Stomach (tissue), 9 donors: ENCODE results near the gene SLC35E4. TPM values are rescaled to one million over a fixed set of nuclear protein-coding genes. Genes with fewer than 3 reads are reported as not detected.

Source experiments
- DNase-seq, 2 donors: peaks; one replicate each; pipeline versions ENCODE4 v3.0.0 to v3.0.0-alpha.2; 2013 to 2019
- H3K27ac ChIP-seq, 5 donors: fragments of 200-600 bp in 4 of 5; sonication (generic) in 4 of 5; one replicate each; pipeline ENCODE4 v1.5.1; 2013 to 2019; ENCODE audit warnings: mild to moderate bottlenecking in 1 of 5, moderate library complexity in 1 of 5
- H3K27me3 ChIP-seq, 3 donors: fragments of 200-600 bp; sonication (generic); one replicate each; pipeline ENCODE4 v1.5.1; 2017 to 2019; ENCODE audit warnings: mixed run types in 1 of 3
- H3K36me3 ChIP-seq, 4 donors: fragments of 200-600 bp; sonication (generic); 1 replicate in 3 of 4; 2 replicates in 1 of 4; pipeline ENCODE4 v1.5.1; 2016 to 2019
- H3K4me1 ChIP-seq, 4 donors: fragments of 200-600 bp; sonication (generic); one replicate each; pipeline ENCODE4 v1.5.1; 2016 to 2019
- H3K4me3 ChIP-seq, 4 donors: fragments of 200-600 bp; sonication (generic) in 3 of 4; one replicate each; pipeline ENCODE4 v1.5.1; 2016 to 2019; ENCODE audit warnings: mild to moderate bottlenecking in 1 of 4
- H3K9me3 ChIP-seq, 4 donors: fragments of 200-600 bp; sonication (generic); one replicate each; pipeline ENCODE4 v1.5.1; 2016 to 2019
- EP300 ChIP-seq: sonication (generic); formaldehyde crosslinking; IDR thresholded peaks from one replicate; pipeline ENCODE4 v1.6.1; 2017; ENCODE audit warnings: antibody characterized with exemption
- POLR2A ChIP-seq, 4 donors: fragments of 450-650 bp; IDR thresholded peaks; one replicate each; pipeline ENCODE4 v1.6.1; 2016; ENCODE audit warnings: antibody characterized with exemption in 4 of 4, control low read depth in 2 of 4, mild to moderate bottlenecking in 1 of 4, moderate library complexity in 1 of 4
- POLR2AphosphoS5 ChIP-seq, 3 donors: sonication (generic); formaldehyde crosslinking; IDR thresholded peaks; one replicate each; pipeline ENCODE4 v1.6.1; 2016; ENCODE audit warnings: antibody characterized with exemption in 3 of 3
- WGBS, 5 donors: extraction: QIAGEN DNeasy Blood & Tissue Kit in 3 of 5; methylation state at CpG; one replicate each; pipeline versions ENCODE4 v1.1.5 to v1.1.7; 2013 to 2018; 5-methylcytosine and 5-hydroxymethylcytosine counted together
- intact Hi-C: fragments of 100-400 bp; cut with DNase I; formaldehyde crosslinking; loops from one replicate; pipeline ENCODE4 v1.15.1; 2023; ENCODE audit warnings: low total_unique reads
- polyA plus RNA-seq, 3 donors: library from polyadenylated mRNA; stranded (reverse); fragments of 200-250 nt; gene quantifications; one replicate each; pipeline ENCODE4 v1.2.3, GENCODE V29; 2013
- total RNA-seq, 5 donors: library from RNA; depleted of rRNA; stranded (reverse); fragments of >200 nt; gene quantifications; one replicate each; pipeline versions ENCODE4 v1.1.0 to v1.2.3, GENCODE V29; 2014 to 2016
- TF ChIP-seq, protein P1 (sequence below), 7 experiments: fragments of 450-650 bp in 4 of 7; fragments of 200-600 bp in 3 of 7; sonication (generic) in 3 of 7; IDR thresholded peaks; one replicate each; pipeline ENCODE4 v1.5.1; 2016 to 2019; ENCODE audit warnings: antibody characterized with exemption in 7 of 7, control low read depth in 2 of 7, mild to moderate bottlenecking in 1 of 7
- donor health status: healthy with polysubstance abuse.
- donor health status: Bipolar disorder and iron deficiency.
- donor health status: healthy.

SLC35E4 gene
- total and polyA plus RNA-seq, 8 donors: 0.45 to 7.2 (median 2.2) TPM

DNA sequence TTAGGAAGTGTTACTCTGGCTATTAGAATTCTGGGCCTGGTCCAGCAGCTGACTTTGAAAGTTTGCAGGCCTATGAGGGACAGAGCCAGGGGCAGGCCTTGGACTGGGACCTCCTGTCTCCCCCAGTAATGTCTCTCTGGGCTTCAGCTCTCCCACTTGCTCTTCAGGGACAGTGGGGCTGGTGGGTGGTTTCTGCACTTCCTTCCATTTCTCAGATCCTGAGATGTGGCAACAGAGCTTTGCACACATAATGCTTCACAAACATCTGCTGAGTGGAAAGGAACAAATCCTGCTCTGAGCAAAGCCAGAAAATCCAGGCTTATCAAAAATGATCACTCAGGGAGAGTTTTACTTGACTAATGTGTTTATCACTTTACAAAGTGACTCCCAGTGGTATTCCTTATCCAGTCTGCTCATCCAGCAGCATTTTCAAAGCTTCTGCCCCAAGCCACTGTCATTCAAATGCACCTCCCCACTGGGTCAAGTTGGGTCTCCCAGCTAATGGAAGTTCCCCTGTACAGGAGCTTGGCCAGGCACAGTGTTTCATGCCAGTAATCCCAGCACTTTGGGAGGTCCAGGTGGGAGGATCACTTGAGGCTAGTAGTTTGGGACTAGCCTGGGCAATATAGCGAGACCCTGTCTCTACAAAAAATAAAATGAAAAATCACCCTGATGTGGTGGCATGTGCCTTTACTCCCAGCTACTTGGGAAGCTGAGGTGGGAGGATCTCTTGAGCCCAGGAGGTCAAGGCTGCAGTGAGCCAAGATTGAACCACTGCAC, 45.6 kb downstream of the SLC35E4 start:
- WGBS, 5 donors: 97 to 100% (median 100%) methylated on average over 1 of the region's 1 CpG
- Histone ChIP-seq H3K36me3 (no peaks in the 10 kb centered on the region), H3K4me3 (no peak overlapping the region), H3K27ac (peak overlapping the region in 1 of 5 donors; percentile 13), H3K4me1 (peaks cover 0 to 25% (median 2%) of the 10 kb centered on the region in 4 donors), H3K27me3 (no peaks in the 10 kb centered on the region), H3K9me3 (no peaks in the 10 kb centered on the region)
- TF ChIP-seq EP300 (no peak), POLR2AphosphoS5 (IDR thresholded peaks at IDR 0.05) (no peak), POLR2A (IDR thresholded peaks at IDR 0.05) (no peak)
- TF ChIP-seq, protein P1, sequence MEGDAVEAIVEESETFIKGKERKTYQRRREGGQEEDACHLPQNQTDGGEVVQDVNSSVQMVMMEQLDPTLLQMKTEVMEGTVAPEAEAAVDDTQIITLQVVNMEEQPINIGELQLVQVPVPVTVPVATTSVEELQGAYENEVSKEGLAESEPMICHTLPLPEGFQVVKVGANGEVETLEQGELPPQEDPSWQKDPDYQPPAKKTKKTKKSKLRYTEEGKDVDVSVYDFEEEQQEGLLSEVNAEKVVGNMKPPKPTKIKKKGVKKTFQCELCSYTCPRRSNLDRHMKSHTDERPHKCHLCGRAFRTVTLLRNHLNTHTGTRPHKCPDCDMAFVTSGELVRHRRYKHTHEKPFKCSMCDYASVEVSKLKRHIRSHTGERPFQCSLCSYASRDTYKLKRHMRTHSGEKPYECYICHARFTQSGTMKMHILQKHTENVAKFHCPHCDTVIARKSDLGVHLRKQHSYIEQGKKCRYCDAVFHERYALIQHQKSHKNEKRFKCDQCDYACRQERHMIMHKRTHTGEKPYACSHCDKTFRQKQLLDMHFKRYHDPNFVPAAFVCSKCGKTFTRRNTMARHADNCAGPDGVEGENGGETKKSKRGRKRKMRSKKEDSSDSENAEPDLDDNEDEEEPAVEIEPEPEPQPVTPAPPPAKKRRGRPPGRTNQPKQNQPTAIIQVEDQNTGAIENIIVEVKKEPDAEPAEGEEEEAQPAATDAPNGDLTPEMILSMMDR (IDR thresholded peaks at IDR 0.05): no peak
- DNase-seq: no peak
- intact Hi-C loops: no loop called here

DNA sequence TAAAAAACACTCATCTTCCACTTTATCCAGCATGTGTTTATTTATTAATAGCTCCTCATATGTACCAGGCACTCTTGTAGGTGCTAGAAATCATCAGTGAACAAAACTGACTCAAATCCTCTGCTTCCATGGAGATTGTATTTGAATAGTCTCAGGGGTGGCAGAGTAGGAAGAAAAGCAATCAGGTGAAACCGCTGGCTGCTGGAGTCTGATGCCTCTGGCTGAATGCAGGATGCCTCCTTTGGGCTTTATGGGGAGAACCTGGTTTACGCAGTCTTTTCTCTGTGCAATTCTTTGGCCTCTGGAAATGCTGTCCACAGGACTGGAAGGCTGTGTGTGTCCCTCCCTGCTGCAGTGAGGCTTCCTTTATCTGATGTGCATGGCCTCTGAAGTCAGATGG, 46.2 kb downstream of the SLC35E4 start:
- Histone ChIP-seq H3K9me3 (no peaks in the 10 kb centered on the region), H3K4me3 (no peak overlapping the region), H3K27me3 (no peaks in the 10 kb centered on the region), H3K36me3 (no peaks in the 10 kb centered on the region), H3K4me1 (peaks cover 0 to 25% (median 2%) of the 10 kb centered on the region in 4 donors), H3K27ac (no peak overlapping the region)
- DNase-seq: no peak
- 55 to 84% (median 74%) methylated on average over 2 of the region's 2 CpGs for WGBS, 5 donors
- intact Hi-C loops: no loop called here
- TF ChIP-seq EP300 (no peak), POLR2A (IDR thresholded peaks at IDR 0.05) (no peak), POLR2AphosphoS5 (IDR thresholded peaks at IDR 0.05) (no peak)
- TF ChIP-seq, protein P1 (IDR thresholded peaks at IDR 0.05): no peak

DNA sequence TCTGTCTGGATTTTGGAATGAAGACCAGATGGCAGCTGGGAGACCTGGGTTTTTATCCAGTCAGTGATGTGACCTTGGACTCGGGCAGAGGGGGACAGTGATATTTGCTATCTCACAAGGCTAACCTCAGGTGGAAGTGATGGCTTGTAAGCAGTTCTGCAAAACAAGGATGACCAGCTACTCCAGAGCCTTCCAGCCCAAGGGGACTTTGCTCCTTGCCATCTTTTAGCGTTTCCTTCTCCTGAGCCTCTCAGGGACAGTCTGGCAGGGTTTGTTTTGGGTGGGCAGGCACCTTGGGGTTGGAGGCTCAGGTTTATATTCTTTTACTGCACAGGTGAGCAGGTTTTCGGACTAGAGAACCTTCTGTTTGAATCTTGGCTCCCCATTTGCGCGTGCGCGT, 49.6 kb downstream of the SLC35E4 start:
- H3K27me3 ChIP-seq: no peaks in the 10 kb centered on the region
- peaks cover 0 to 15% (median 2%) of the 10 kb centered on the region in 4 donors for H3K4me1 ChIP-seq
- no peaks in the 10 kb centered on the region for H3K9me3 ChIP-seq
- no peak overlapping the region for H3K27ac ChIP-seq
- no peak for TF ChIP-seq EP300
- TF ChIP-seq, protein P1 (IDR thresholded peaks at IDR 0.05): no peak
- no peak for TF ChIP-seq POLR2AphosphoS5 (IDR thresholded peaks at IDR 0.05)
- intact Hi-C loops: no loop called here
- H3K4me3 ChIP-seq: no peak overlapping the region
- no peaks in the 10 kb centered on the region for H3K36me3 ChIP-seq
- 47 to 69% (median 58%) methylated on average over 7 of the region's 7 CpGs for WGBS, 5 donors
- no peak for DNase-seq

DNA sequence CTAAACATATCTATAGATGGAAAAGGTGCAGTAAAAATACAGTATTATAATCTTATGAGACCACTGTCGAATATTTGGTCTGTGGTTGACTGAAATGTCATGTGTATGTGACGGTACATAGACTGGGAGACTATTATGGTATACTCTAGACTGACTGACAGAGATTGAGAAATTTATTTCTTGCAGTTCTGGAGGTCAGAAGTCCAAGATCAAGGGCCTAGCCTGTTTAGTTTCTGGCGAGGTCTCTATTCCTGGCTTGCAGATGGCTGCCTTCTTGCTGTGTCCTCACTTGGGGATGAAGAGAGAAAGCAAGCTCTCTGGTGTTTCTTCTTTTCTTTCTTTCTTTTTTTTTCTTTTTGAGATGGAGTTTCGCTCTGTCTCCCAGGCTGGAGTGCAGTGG, 51.8 kb downstream of the SLC35E4 start:
- no peaks in the 10 kb centered on the region for H3K9me3 ChIP-seq
- no peak for DNase-seq
- no peaks in the 10 kb centered on the region for H3K27me3 ChIP-seq
- no peak overlapping the region for H3K4me3 ChIP-seq
- WGBS, 5 donors: 81 to 87% (median 85%) methylated on average over 4 of the region's 4 CpGs
- intact Hi-C loops: no loop called here
- H3K36me3 ChIP-seq: no peaks in the 10 kb centered on the region
- TF ChIP-seq POLR2A (IDR thresholded peaks at IDR 0.05) (no peak), EP300 (no peak), POLR2AphosphoS5 (IDR thresholded peaks at IDR 0.05) (no peak)
- TF ChIP-seq, protein P1 (IDR thresholded peaks at IDR 0.05): no peak
- no peak overlapping the region for H3K27ac ChIP-seq
- no peaks in the 10 kb centered on the region for H3K4me1 ChIP-seq
